Measurements from ENCODE around the gene VAV1.

GRCh38 chr19:6729573-6730152 lies 42.8 kb upstream of the VAV1 start:
- TF ChIP-seq CTCF (IDR thresholded peaks at IDR 0.05; ENCODE audit: low read depth, low read length, missing input control) (no peak), YY1 (IDR thresholded peaks at IDR 0.05) (peak; percentile 88), RAD21 (IDR thresholded peaks at IDR 0.05) (no peak), MAX (IDR thresholded peaks at IDR 0.05) (no peak), ZBTB33 (IDR thresholded peaks at IDR 0.05) (no peak), TAF1 (conservative IDR thresholded peaks at IDR 0.05) (no peak), SP1 (IDR thresholded peaks at IDR 0.05) (no peak), JUND (IDR thresholded peaks at IDR 0.05) (no peak), EGR1 (IDR thresholded peaks at IDR 0.05; ENCODE audit: low read depth in 2 of 2) (peak in 1 of 2 donors; percentile 5), GABPA (IDR thresholded peaks at IDR 0.05 in 1 of 2, conservative IDR thresholded peaks at IDR 0.05 in 1 of 2) (no peak), HNF4G (IDR thresholded peaks at IDR 0.05) (no peak), REST (IDR thresholded peaks at IDR 0.05) (no peak), RXRA (IDR thresholded peaks at IDR 0.05) (peak; percentile 69 to 93)
